Measurements from ENCODE around the gene CFAP74.

GRCh38 chr1:2024887-2025286 lies 21.3 kb upstream of the CFAP74 start:
- no peak for TF ChIP-seq ZNF169 (tag by site-specific recombination; IDR thresholded peaks at IDR 0.05)
- no peak for TF ChIP-seq REST (tag by site-specific recombination; IDR thresholded peaks at IDR 0.05)
- TF ChIP-seq CTCF (tag by site-specific recombination; IDR thresholded peaks at IDR 0.05): no peak
- no peak for TF ChIP-seq ZNF645 (tag by site-specific recombination; IDR thresholded peaks at IDR 0.05)
- no peak for TF ChIP-seq ZNF280D (tag by site-specific recombination; IDR thresholded peaks at IDR 0.05)
- no peak for TF ChIP-seq KLF16 (tag by site-specific recombination; IDR thresholded peaks at IDR 0.05)
- TF ChIP-seq GLI2 (tag by site-specific recombination; IDR thresholded peaks at IDR 0.05; ENCODE audit: borderline replicate concordance, low read depth): no peak
